GM12874 (cell line): ENCODE data around the gene A1CF.

Experiments
- TF ChIP-seq, protein P1 (sequence below): IDR thresholded peaks from 2 replicates; pipeline ENCODE4 v1.5.1; 2011; ENCODE audit warnings: low read depth, mild to moderate bottlenecking, control low read depth, low read length, moderate library complexity; ENCODE audit not compliant: insufficient read depth

The A1CF gene

DNA sequence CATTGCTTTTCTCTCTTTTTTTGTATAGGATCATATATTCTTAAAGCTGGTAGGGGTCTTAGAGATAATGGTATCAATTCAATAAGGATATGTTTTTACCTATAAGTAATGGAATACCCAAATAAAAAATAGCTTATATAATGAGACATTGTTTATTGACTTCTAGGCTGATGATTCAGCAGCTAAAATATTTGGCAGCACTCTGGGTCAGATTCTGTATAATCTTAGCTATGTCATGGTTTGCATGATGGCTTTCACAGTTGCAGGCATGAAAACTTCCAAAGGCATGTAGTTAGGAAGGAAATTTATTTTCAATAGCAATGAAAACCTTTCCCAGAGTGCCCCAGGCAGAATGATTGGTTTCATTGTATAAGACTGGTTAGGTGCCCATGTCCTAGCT lies 32.1 kb upstream of the A1CF start:
- TF ChIP-seq, protein P1, sequence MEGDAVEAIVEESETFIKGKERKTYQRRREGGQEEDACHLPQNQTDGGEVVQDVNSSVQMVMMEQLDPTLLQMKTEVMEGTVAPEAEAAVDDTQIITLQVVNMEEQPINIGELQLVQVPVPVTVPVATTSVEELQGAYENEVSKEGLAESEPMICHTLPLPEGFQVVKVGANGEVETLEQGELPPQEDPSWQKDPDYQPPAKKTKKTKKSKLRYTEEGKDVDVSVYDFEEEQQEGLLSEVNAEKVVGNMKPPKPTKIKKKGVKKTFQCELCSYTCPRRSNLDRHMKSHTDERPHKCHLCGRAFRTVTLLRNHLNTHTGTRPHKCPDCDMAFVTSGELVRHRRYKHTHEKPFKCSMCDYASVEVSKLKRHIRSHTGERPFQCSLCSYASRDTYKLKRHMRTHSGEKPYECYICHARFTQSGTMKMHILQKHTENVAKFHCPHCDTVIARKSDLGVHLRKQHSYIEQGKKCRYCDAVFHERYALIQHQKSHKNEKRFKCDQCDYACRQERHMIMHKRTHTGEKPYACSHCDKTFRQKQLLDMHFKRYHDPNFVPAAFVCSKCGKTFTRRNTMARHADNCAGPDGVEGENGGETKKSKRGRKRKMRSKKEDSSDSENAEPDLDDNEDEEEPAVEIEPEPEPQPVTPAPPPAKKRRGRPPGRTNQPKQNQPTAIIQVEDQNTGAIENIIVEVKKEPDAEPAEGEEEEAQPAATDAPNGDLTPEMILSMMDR: no peak

DNA sequence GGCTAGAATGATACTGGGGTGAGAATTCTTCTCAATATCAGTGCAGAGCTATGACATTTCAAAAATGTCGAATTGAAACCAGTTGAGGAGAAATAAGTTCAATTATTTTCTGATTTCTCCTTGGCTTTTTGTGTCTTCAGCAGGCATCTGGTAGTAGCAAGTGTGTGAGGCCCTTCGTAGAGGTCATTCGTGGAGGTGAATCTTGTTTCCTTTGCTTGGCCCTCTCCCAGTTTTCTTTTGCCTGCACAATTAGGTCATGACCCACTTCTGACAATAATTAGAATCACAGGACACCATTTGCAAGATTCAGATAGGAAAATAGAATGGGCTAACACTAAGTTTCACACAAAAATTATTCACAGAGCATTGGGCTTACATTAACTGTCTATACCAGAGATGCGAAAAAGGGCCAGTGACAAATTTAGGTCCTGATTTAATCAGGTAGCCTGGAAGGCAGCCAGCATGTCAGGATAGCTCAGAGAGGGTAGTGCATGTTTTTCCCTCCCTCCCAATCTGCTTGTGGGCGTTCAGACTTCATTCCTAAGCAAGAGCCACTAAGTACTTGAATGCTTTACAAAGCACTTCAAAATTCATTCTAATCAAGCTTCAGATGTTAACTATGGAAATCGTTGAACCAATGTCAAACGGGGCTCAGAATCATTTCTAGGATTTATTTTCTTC lies 24.0 kb upstream of the A1CF start:
- TF ChIP-seq, protein P1: no peak

GRCh38 chr10:50908366-50908765 lies 22.9 kb upstream of the A1CF start:
- TF ChIP-seq, protein P1: no peak

DNA sequence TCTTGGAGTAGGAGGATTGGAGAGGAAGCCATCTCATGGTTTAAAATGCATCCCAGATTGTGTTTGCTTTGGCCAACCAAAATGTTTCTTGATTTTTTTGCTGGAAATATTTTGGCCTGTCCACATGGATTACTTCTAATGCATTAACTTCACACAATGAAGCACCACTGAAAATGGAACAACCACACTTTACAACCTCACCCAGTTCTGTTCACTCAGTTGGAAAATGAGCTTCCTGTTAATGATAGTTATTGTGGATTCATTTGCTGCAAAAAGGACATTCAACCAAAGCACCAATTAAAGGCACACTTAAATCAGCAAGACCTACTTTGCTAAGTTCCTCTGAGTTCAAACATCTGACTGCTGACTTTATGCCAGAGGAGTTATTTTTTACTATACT lies 11.3 kb upstream of the A1CF start:
- TF ChIP-seq, protein P1: no peak

DNA sequence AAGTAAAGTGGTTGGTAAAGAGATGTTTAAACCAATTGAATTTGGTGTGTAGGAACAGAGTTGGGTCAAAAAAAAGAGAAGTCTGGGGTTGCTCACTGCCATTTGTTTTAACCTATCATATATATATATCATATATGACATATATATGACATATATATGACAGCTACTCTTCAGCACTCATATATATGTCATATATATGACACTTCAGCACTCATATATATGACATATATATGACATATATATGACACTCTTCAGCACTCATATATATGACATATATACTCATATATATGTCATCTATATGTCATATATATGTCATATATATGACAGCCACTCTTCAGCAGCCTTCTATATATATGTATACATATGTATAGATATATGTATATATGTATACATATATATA lies 8.9 kb upstream of the A1CF start:
- TF ChIP-seq, protein P1: no peak

DNA sequence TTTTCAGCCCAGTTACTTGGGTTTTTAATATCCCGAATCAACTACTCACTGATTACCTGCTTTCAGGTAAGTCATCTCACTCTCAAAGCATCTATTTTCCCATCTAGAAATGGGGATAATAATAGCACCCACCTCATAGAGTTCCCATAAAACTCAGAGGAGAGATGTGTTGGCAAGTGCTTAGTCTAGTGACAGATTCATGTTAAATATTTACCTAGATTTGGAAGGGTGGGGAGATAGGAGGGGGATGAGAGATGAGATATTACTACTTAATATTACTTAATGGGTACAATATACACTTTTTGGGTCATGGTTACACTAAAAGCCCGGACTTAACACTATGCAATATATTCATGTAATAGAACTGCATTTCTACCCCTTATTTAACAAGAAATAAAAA lies 7.0 kb upstream of the A1CF start:
- TF ChIP-seq, protein P1: no peak

DNA sequence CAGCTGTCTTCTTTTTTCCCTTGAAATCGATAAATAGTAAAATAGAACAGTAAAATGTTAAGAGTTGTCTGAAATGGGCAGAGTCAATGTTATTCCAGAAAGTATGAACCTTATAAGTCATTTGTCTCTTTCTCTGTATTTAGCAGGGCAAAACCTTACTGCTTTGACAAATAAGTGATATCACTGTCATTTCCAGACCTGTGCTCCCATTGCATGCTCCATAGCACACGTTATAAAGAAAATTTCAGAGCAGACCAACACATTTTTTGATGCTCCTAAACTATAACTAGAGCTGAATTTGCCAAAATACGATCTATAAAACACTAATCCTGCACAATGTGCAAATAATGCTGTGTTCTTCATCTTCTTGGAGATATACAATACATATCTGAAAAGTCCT lies 1.1 kb downstream of the A1CF start:
- TF ChIP-seq, protein P1: no peak

- TF ChIP-seq, protein P1: no peak
Measured at GRCh38 chr10:50883629-50884028, 1.8 kb downstream of the A1CF start.
